SK-N-DZ (cell line): ENCODE measurements around the gene POLR3K. TPM values are rescaled to one million over a fixed set of nuclear protein-coding genes. Genes with fewer than 3 reads are reported as not detected.

Source experiments
- DNase-seq: peaks from one replicate; pipeline ENCODE4 v3.0.0-alpha.2; 2015; ENCODE audit warnings: low spot score
- polyA plus RNA-seq, 2 experiments: library from polyadenylated mRNA; depleted of rRNA; stranded (reverse); fragments of >200 nt; gene quantifications; 2 replicates each; pipeline ENCODE4 v1.2.3, GENCODE V29; 2014

Gene POLR3K
- 22.1 and 27.1 TPM in 2 replicates for polyA plus RNA-seq (2014; cell fraction: cytosol; rRNA removed)
- polyA plus RNA-seq (2014; cell fraction: nucleus; rRNA removed), result 13.1 and 25.6 TPM in 2 replicates

DNA sequence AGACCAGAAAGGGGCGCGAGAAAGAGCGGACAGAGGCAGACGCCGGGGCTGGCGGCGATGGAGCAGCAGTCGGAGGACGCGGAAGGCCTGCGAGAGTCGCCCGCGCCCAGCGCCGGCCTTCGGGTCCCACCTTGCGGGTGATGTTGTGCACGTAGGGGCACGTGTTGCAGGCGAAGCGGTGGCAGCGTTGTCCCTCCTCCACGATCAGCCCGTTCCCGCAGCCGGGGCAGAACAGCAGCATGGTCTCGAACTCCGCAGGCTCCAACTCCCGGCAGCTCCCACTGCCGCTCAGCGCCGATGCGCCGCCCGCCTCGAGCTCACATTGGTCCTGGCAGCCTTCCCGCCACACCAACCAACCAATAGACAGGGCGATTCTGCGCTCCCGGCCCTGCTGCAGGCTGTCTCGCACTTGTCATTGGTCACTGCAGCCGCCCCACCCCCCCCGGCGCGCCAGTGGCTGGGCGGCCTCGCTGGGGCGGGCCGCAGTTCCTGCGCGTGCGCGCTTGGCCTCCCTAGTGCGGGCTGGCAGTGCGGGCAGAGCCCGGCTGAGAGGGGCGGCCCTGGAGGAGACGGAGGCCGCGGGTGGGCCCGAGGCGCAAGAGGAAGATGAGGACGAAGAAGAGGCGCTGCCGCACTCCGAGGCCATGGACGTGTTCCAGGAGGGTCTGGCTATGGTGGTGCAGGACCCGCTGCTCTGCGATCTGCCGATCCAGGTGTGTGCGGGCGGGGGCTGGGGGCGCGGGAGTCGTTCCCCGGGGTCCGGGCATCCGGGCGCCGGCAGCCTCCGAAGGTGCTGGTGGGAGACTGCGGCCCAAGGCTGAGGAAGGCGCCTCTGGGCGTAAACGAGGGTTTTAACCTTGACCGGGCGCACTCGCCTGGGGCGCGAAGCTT, at the start of gene POLR3K, which contains the start of gene SNRNP25:
Gene POLR3K (minus strand): TSS at position 263 of the 891 bp plus-strand sequence. CDS start 22 bp downstream, at position 241.
Gene SNRNP25 (plus strand): TSS at position 483 of the 891 bp plus-strand sequence. CDS start 189 bp downstream, at position 672.
- peak; percentile 99 for DNase-seq

DNA sequence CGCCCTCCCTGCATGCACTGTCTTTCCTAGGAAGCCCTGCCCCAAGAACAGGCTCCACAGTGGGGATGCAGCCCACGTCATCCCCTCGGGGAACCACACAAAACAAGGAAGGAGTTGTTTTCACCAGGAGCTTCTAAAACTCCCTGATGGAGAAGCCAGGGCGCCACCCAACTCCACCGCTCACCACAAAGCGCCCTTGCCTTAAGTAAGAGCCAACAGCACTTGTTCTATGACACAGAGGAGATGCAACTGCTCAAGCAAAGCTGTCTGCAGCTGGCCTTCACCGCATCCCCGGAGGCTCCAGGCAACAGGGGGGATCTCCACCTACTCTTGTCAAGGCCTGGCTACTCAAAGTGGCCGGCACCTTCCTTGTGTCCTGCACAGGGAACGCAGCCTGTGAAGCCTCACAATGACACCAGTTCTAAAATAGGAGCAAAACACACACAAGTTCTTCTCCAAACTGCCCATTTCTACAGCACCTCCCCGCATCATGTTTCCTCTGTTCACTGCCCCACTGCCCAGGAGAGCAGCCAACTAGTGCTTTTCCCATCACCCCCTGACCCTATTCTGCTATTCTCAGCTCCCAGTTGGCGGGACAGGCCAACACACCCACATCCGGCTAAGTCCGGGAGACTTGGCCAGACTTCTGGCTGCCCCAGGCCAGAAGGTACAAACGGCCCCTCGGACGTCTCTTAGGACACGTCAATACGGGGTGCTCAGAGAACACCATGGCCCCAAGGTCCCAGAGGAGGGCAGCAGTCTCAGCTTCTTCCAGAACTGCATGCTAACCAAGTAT, 48.9 kb upstream of the POLR3K start:
- DNase-seq, result no peak

DNA sequence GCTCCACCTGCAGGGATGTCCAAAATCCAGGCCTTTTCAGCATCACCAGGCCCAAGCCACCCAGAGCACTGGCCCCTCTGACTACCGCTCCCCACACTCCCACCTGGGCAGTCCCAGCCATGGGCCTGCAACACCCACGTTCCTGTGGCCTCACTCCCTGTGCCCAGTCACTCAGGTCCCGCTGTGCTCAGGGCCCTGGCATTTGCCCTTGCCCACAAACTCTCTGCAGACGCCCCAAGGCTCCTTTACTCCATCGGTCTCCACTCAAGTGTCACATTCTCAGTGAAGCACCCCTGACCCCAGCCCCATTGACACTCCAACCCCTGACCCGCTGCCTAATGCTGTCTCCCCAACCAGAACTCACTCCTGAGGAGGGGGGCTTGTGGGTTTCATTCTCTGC, 48.2 kb upstream of the POLR3K start:
- no peak for DNase-seq

DNA sequence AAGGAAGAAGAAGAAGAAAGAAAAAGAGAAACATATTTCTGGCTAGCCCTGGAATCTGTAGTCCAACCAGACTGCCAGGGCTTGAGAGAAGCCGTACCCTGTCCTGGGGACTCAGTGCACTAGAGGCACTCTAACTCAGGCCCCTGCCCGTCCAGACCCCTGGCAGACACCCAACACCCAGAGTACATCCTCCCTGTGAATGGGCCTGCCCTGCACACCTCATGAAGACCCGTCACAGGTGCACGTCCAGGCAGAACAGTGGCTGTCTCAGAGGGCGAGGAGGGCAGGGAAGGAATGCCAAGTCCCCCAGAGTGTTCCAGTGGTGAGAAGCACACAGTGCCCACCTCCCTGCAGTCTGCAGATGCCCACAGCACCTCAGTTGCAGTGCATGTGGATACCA, 47.6 kb upstream of the POLR3K start:
- no peak for DNase-seq

DNA sequence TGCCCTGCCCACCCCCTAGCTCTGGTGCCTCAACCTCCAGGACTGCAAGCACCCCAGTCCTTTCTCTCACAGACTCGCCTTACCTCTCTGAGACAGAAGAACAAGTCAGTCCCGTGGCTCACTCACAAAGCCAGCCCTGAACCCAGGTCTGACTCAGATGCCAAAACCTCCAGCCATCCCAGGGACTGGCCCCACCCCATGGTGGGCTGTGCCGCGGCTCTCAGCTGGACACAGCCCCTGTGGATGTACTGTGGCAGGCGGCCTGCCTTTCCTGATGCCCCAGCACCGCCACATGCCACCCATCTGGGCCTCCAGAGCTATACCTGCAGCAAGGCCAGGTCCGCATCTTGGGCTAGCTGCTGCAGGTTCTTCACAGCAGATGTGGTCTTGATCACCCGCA, 44.4 kb upstream of the POLR3K start:
- no peak for DNase-seq

DNA sequence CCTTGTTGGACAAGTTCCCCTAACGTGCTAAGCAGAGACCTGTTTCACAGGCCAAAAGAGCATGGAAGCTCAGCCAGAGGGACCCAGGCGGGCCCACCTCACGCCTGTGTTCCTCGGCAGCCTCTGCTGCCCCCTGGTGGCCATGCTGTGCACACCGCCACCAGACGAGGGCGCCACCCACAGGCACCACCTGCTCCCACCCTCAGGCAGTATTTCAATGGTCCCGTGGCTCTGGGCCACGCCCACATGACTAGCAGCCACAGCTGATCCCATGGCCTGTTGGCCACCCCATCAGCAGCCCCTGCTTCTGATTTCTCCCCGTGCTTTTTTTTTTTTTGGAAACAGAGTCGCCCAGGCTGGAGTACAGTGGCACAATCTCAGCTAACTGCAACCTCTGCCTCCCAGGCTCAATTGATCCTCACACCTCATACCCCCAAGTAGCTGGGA, 43.5 kb upstream of the POLR3K start:
- peak; percentile 82 for DNase-seq

DNA sequence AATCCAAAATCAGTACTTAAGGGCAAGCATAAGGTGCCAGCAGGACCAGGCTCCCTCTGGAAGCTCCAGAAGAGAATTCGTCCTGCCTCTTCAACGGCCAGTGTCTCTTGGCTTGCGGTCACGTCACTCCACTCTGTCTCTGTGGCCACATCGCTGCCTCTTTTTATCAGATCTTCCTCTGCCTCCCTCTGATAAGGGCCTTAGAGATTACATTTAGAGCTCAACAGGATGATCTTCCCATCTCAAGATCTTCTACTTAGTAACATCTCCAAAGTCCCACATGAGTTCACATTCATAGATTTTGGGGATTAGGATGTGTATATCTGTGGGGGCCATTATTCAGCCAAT, 41.5 kb upstream of the POLR3K start:
- no peak for DNase-seq

DNA sequence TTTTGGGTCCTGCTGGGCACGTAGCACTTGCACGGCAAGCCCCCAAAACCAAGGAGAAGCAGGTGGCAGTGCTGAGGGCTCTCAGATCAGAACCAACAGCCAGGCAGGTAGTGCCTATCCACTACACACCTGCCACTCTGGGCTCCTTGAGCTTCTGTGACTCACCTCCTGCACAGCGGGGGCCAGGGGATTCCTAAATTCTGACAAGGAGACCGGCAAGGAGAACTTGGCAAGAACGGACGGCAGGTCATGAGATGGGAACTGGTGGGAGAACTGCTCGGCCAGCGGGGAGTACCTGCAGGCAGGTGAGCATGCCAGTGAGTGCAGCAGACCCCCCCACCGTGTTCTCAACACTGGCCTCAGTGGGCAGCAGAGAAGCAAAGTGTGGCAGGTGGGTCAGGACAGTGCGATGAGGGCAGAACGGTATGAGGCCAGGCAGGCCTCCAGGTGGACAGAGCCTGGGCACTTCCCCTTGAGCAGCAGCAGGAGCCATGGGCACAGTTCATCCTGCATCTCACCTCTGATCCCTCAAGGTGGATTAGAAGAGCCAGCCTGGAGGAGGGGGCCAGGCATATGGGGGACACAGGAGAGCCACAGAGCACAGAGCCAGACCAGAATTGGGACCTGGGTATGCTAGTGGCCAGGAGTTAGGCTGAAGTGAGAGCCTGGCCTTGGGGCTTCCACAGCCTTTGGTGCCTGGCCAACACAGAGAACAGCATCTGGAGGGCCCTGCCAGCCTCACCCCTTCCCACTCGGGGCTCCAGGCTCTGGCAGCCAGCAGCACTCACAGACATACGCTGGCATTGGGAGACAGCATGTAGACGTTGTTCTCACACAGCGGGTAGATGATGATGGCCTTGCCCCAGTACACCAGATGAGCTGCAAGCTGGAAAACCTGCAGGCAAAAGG, 39.3 kb upstream of the POLR3K start:
- DNase-seq, result no peak

DNA sequence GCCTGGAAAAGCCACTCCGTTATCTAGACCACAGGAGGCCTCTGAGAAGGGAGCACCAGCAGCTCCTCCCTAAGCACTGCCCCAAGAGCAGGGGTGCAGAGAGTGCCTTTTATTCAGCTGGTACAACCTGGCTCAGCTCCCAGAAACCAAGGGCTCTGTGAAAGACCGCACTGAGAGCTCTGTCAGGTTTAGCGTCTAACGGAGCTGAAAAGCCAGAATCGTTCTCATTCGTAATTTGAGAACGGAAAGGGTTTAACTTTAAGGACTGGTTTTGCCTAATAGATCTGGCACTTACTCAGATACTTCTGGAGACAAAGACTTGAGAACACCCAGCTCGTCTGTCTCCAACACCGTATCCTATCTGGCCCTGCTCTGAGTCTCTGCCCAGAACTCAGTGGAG, 38.1 kb upstream of the POLR3K start:
- DNase-seq, result no peak

DNA sequence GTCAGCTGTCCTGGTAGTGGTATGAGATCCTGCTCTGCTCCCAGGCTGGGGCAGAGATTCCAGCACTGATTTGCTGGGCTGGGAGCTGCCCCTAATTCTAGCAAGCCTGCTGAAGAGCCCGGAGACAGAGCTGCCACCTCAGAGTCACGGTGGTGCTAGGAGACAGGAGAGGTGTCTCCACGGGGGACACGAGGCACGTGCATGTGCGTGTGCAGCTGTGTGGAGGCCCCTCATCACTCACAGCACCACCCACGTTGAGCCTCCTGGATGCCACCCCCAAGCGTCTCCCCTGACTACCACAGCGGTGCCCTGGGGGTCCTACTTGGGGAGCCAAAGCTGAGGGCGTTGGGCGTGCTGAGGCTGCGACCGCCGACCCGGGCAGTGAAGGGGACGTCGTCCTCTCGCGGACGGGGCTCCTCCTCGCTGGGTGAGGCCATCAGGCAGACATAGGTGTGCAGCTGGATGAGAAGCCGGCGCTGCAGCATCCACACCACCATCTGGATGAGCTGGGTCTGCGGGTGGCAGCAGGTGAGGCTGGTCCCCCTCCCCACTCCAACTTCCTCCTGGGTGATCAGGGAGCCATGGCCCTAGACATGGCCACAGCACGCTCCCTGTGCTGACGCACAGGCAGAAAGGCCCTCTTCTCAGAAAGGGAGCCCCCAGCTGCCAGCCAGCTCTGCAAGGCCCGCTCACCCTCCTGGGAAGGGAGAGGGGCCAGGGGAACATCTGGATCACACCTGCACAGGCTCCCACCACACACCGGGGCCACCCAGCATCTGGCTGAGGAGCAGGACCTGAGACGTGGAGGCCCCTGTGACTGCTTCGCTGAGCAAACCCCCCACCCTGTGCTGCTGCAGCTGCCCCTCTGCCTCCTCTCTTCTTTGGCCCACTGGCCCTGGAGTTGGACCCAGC, 36.2 kb upstream of the POLR3K start:
- no peak for DNase-seq

DNA sequence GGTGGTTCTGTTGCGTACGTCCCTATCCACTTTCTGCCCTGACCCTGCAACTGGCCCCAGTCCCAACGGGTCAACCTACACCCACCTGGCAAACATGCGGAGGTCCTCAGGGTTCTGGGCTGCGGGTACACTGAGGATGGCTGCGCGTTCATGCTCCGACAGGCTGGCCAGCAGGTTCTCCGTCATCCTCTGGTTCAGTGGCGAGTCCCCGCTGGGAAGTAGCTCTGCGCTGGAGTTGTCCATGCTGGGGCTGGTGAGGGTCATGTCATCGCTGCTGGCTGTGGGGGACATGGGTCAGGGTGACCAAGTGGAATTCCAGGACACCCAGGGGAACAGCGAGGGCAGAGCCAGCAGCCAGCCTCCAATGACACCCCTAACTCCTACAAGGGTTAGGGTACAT, 35.2 kb upstream of the POLR3K start:
- no peak for DNase-seq

DNA sequence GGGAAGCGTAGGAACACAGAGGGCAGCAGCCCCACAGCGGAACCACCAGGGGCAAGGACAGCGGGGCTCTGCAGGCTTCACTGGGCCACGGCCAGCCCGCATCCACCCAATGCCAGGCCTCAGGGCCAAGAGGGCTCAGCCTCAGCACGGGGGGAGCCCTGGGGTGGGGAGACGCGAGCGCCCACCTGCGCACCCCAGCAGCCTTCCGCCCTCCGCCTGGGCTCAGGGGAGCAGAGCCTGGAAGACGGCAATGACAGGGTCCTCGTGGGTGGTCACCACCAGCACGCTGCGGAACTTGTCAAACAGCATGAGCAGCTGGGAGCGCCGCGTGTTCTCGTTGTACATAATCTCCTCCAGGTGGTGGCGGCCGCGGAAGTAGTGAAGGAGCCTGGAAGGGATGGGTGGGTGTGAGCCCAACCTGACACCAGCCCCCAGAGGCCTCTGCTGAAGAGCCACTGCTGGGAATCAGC, 33.1 kb upstream of the POLR3K start:
- no peak for DNase-seq

DNA sequence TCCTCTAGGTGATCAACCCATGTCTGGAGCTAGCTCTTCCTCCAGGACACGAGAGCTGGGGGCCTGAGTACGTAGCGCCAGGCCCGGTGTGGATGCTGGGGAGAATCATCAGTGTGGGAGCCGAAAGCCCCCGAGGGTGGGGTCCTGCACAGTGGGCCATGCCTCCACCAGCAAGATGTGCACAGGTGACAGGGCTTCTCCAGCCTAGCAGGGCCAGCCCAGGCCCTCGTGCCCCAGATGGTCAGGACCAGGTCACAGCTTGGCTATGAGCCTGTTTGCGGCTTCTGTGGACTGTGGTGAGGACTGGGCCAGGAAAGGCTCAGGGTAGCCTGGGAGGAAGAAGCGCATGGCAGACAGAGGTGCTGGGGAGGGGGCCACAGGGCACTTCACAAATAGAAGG, 32.5 kb upstream of the POLR3K start:
- no peak for DNase-seq

DNA sequence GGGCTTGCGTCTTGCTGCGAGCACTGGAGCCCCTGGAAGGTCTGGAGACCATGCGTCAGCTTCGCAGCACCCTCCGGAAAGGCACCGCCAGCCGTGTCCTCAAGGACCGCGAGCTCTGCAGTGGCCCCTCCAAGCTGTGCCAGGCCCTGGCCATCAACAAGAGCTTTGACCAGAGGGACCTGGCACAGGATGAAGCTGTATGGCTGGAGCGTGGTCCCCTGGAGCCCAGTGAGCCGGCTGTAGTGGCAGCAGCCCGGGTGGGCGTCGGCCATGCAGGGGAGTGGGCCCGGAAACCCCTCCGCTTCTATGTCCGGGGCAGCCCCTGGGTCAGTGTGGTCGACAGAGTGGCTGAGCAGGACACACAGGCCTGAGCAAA, 32.0 kb upstream of the POLR3K start:
- no peak for DNase-seq

DNA sequence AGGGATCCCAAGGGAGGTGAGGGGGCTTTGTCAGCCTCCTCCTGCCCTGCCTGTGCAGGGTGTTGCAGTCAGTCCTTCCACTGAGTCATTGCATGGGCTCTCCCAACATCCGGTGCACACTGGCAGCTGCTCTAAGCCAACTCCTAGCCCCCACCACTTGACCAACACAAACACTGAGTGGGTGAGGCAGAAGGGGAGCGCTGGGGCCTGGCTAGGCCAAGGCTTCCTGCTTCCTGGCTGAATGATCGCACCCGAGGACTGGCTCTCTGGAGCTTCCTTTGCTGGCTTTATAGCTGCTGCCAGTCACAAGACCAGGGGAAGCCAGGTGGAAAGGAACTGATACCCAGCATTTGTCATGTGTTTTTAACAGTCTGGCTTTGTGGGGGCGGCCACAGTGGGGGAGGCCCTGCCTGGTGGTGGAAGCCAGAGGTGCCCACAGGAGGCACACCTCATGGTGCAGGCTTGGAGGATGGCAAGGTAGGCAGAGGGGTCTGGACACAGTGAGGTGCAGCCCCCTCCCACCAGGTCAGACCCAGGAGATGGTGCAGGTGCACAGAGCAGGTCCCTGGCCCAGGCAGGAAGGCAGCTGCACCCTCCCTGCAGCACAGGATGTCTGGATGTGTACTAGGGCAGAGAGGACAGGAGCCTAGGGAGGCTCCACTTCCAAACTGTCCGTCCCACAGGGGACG, 31.5 kb upstream of the POLR3K start:
- DNase-seq, result no peak

DNA sequence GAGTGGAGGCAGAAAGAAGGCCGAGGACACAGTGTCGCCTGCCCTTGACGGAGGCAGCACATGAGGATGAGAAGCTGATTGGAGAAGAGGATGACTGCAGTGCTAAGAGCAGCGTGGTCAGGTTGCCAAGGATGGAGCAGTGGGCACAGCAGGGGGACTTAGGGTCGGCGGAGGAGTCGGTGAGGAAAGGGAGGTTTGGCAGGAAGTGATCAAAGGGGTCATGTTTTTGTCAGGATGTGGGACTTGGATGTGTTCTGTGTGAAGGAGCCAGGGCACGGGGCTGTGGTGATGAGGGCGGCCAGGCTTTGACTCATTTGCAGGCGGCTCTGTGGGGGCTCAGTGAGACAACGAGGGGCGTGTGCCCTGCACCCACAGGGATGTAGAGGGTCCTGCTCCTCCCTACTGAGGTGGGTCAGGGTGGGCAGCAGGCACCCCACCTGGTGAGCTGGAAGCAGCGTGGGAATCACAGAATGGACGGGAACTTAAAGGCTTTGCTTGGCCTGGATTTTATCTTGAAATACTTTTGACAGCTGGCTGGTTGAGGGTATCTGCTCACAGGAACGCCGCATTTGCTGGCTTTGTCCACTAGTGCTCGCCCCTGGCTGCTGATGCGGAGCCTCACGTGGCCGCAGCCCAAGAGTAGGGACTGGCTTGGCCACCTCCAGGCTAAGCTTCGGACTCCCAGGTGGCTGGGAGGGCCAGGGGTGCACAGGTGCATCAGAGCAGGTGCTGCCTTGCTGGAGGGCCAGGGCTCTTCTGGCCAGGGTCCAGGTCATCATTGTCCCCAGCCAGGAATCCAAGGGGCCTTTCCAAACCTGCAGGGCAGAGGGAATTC, 30.6 kb upstream of the POLR3K start:
- DNase-seq, result peak; percentile 47

DNA sequence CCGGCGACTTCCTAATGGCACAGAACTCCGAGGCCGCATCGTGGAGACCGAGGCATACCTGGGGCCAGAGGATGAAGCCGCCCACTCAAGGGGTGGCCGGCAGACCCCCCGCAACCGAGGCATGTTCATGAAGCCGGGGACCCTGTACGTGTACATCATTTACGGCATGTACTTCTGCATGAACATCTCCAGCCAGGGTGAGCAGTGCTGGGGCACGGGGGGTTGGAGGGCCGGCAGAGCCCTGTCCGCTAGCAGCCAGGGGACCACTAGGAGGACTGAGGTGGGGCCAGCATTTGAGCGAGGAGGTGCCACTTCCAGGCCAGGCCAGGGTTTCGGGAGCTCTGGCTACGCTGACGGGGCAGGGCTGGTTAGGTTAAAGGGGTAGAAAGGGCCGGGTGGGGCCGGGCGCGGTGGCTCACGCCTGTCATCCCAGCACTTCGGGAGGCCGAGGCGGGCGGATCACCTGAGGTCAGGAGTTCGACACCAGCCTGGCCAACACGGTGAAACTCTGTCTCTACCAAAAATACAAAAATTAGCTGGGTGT, 29.7 kb upstream of the POLR3K start:
- DNase-seq, result no peak
